Spleen (tissue), 7 donors: ENCODE measurements around the gene MAGI2.

Experiments
- POLR2AphosphoS5 ChIP-seq, 3 donors: sonication (generic); formaldehyde crosslinking; IDR thresholded peaks; one replicate each; pipeline ENCODE4 v1.5.1; 2017; ENCODE audit warnings: antibody characterized with exemption in 3 of 3
- TF ChIP-seq, protein P1 (sequence below), 11 experiments: fragments of 200-600 bp in 7 of 11; fragments of 450-650 bp in 4 of 11; sonication (generic) in 4 of 11; IDR thresholded peaks in 8 of 11; conservative IDR thresholded peaks in 3 of 11; 1 replicate in 7 of 11; 2 replicates in 4 of 11; pipeline versions ENCODE4 v1.4.0 to v1.8.0; 2016 to 2021; ENCODE audit warnings: antibody characterized with exemption in 11 of 11, inconsistent platforms in 4 of 11, mild to moderate bottlenecking in 1 of 11
- donor health status: DM: no; HTN: no; CAD: no; lungs with moderate emphysema.
- donor health status: DM: no; HTN: no; CAD: no.
- donor health status: DM: no; HTN: no; CAD: no.

DNA sequence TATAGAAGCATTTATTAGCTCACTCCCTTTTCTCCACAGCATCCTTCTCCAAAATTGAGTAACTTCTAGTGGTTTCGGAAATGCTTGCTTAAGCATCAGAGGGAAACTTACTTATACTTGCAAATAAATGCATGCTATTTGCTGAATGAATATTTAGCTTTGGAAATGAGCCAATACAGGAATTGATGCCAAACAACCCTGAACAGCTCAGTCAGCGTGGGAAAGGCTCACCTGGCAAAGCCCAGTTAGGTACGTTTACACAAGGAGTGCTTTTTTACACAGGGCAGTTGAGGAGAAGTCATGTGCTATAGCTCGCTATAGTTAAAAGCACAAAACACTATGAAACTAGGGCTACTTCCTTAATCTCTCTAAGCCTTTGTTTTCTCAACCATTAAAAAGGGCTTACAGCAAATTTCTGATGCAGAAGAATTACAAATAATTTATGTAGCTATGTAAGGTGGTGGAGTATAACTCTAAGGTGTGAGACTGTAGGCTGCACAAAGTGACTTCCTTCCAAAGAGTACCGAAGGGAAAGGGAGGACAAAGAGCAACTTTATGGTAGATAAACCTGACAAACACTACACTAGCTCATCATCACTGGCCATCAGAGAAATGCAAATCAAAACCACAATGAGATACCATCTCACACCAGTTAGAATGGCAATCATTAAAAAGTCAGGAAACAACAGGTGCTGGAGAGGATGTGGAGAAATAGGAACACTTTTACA lies 1156.7 kb downstream of the MAGI2 start:
- TF ChIP-seq, protein P1, sequence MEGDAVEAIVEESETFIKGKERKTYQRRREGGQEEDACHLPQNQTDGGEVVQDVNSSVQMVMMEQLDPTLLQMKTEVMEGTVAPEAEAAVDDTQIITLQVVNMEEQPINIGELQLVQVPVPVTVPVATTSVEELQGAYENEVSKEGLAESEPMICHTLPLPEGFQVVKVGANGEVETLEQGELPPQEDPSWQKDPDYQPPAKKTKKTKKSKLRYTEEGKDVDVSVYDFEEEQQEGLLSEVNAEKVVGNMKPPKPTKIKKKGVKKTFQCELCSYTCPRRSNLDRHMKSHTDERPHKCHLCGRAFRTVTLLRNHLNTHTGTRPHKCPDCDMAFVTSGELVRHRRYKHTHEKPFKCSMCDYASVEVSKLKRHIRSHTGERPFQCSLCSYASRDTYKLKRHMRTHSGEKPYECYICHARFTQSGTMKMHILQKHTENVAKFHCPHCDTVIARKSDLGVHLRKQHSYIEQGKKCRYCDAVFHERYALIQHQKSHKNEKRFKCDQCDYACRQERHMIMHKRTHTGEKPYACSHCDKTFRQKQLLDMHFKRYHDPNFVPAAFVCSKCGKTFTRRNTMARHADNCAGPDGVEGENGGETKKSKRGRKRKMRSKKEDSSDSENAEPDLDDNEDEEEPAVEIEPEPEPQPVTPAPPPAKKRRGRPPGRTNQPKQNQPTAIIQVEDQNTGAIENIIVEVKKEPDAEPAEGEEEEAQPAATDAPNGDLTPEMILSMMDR (IDR thresholded peaks at IDR 0.05 in 8 of 11, conservative IDR thresholded peaks at IDR 0.05 in 3 of 11): no peak
- no peak for TF ChIP-seq POLR2AphosphoS5 (IDR thresholded peaks at IDR 0.05)
